GM23338 (cell line): ENCODE data around the gene ASB1. TPM values are rescaled to one million over a fixed set of nuclear protein-coding genes. Genes with fewer than 3 reads are reported as not detected.
"Not testable (repeated sequence)": the region's sequence is repeated elsewhere in the genome, so short reads cannot be mapped to it uniquely, and the experiment has no call there.

Experiments used
- ATAC-seq: fragments of 200-7000 bp; cut with Tn5 transposase; 3 replicates; pipeline ENCODE4 v1.9.1; 2020
- DNase-seq: peaks from one replicate; pipeline ENCODE4 v3.0.0-alpha.2; 2015; ENCODE audit warnings: low spot score
- H2AFZ ChIP-seq: fragments of 200-600 bp; sonication (generic); 2 replicates; pipeline ENCODE4 v1.8.0; 2016; ENCODE audit warnings: antibody characterized with exemption, mild to moderate bottlenecking, moderate library complexity
- H3F3A ChIP-seq: fragments of 200-600 bp; sonication (generic); replicated peaks from 2 replicates; pipeline ENCODE4 v1.8.0; 2017; ENCODE audit warnings: antibody characterized with exemption, mixed run types, low read depth
- H3K27ac ChIP-seq: fragments of 200-600 bp; sonication (generic); 2 replicates; pipeline ENCODE4 v1.6.1; 2016; ENCODE audit warnings: low read depth
- H3K27me3 ChIP-seq: fragments of 200-600 bp; sonication (generic); 2 replicates; pipeline ENCODE4 v1.8.0; 2016; ENCODE audit warnings: mild to moderate bottlenecking, mixed run types, moderate library complexity; ENCODE audit not compliant: insufficient read depth
- H3K36me3 ChIP-seq: fragments of 200-600 bp; sonication (generic); 2 replicates; pipeline ENCODE4 v1.8.0; 2016; ENCODE audit warnings: mild to moderate bottlenecking; ENCODE audit not compliant: insufficient read depth
- H3K4me1 ChIP-seq: fragments of 200-600 bp; sonication (generic); 2 replicates; pipeline ENCODE4 v1.8.0; 2016; ENCODE audit warnings: mild to moderate bottlenecking, moderate library complexity; ENCODE audit not compliant: insufficient read depth
- H3K4me2 ChIP-seq: fragments of 200-600 bp; sonication (generic); 2 replicates; pipeline ENCODE4 v1.7.1; 2017; ENCODE audit warnings: mixed run types
- H3K4me3 ChIP-seq: fragments of 200-600 bp; sonication (generic); 2 replicates; pipeline ENCODE4 v1.6.1; 2016; ENCODE audit warnings: mixed run types
- H3K79me2 ChIP-seq: fragments of 200-600 bp; sonication (generic); replicated peaks from 2 replicates; pipeline ENCODE4 v1.8.0; 2017; ENCODE audit warnings: mild to moderate bottlenecking; ENCODE audit not compliant: insufficient read depth
- H3K9me2 ChIP-seq: fragments of 200-600 bp; sonication (generic); 2 replicates; pipeline ENCODE4 v1.8.0; 2017; ENCODE audit not compliant: insufficient read depth
- H4K20me1 ChIP-seq: fragments of 200-600 bp; sonication (generic); replicated peaks from 2 replicates; pipeline ENCODE4 v1.8.0; 2017; ENCODE audit warnings: mild to moderate bottlenecking; ENCODE audit not compliant: insufficient read depth
- H3K27ac Mint-ChIP-seq: 2 replicates; pipeline ENCODE4 v1.8.0; 2020; ENCODE audit warnings: inconsistent platforms, mild to moderate bottlenecking, moderate library complexity, mixed read lengths
- H3K27me3 Mint-ChIP-seq: 3 replicates; pipeline ENCODE4 v1.8.0; 2022; ENCODE audit warnings: low read depth, mild to moderate bottlenecking, moderate library complexity, mixed read lengths, inconsistent platforms; ENCODE audit not compliant: insufficient read depth, poor library complexity
- H3K36me3 Mint-ChIP-seq: 3 replicates; pipeline ENCODE4 v1.8.0; 2021; ENCODE audit warnings: low read depth, mild to moderate bottlenecking, inconsistent platforms, moderate library complexity, mixed read lengths
- H3K4me1 Mint-ChIP-seq: 3 replicates; pipeline ENCODE4 v1.8.0; 2020; ENCODE audit warnings: mild to moderate bottlenecking, inconsistent platforms, mixed read lengths
- H3K4me3 Mint-ChIP-seq: 3 replicates; pipeline ENCODE4 v1.8.0; 2021; ENCODE audit warnings: moderate library complexity, mild to moderate bottlenecking, inconsistent platforms, mixed read lengths
- H3K9me3 Mint-ChIP-seq: 3 replicates; pipeline ENCODE4 v1.8.0; 2020; ENCODE audit warnings: moderate library complexity, mild to moderate bottlenecking, inconsistent platforms, mixed read lengths
- CREB1 ChIP-seq: fragments of 250-450 bp; sonication (Bioruptor Pico); IDR thresholded peaks from 2 replicates; pipeline ENCODE4 v1.5.0; 2020; ENCODE audit warnings: low read depth, mild to moderate bottlenecking, moderate library complexity
- EZH2phosphoT487 ChIP-seq: fragments of 200-600 bp; sonication (generic); IDR thresholded peaks from one replicate; pipeline ENCODE4 v1.8.1; 2018; ENCODE audit warnings: antibody characterized with exemption; ENCODE audit not compliant: unreplicated experiment
- POLR2AphosphoS5 ChIP-seq: IDR thresholded peaks from 2 replicates; pipeline ENCODE4 v1.6.1; 2016; ENCODE audit warnings: antibody characterized with exemption, low read depth
- STAT1 ChIP-seq: IDR thresholded peaks from one replicate; pipeline ENCODE4 v1.6.1; 2016; ENCODE audit warnings: antibody characterized with exemption; ENCODE audit not compliant: unreplicated experiment
- ZNF114 ChIP-seq: fragments of 250-450 bp; sonication (Bioruptor Pico); IDR thresholded peaks from 2 replicates; pipeline ENCODE4 v1.5.0; 2020; ENCODE audit warnings: mild to moderate bottlenecking, moderate library complexity
- polyA plus RNA-seq: library from polyadenylated mRNA; unstranded; fragments of >200 nt; fragmentation: Nextera tagmentation; extraction: Ambion mirVana; gene quantifications from 2 replicates; pipeline ENCODE4 v1.2.1, GENCODE V29; 2016
- total RNA-seq: library from RNA; depleted of rRNA; stranded (reverse); fragments of >200 nt; shearing (Covaris generic); gene quantifications from 2 replicates; pipeline ENCODE4 v1.2.3, GENCODE V29; 2014
- TF ChIP-seq, protein P1 (sequence below): IDR thresholded peaks from 2 replicates; pipeline ENCODE4 v1.6.1; 2016; ENCODE audit warnings: antibody characterized with exemption
- TF ChIP-seq, protein P2 (sequence below): IDR thresholded peaks from one replicate; pipeline ENCODE4 v1.6.1; 2018; ENCODE audit warnings: antibody characterized with exemption; ENCODE audit not compliant: unreplicated experiment

ASB1 gene
- total and polyA plus RNA-seq, 2 experiments from 2014 or later: 21.5 to 23.9 TPM

DNA sequence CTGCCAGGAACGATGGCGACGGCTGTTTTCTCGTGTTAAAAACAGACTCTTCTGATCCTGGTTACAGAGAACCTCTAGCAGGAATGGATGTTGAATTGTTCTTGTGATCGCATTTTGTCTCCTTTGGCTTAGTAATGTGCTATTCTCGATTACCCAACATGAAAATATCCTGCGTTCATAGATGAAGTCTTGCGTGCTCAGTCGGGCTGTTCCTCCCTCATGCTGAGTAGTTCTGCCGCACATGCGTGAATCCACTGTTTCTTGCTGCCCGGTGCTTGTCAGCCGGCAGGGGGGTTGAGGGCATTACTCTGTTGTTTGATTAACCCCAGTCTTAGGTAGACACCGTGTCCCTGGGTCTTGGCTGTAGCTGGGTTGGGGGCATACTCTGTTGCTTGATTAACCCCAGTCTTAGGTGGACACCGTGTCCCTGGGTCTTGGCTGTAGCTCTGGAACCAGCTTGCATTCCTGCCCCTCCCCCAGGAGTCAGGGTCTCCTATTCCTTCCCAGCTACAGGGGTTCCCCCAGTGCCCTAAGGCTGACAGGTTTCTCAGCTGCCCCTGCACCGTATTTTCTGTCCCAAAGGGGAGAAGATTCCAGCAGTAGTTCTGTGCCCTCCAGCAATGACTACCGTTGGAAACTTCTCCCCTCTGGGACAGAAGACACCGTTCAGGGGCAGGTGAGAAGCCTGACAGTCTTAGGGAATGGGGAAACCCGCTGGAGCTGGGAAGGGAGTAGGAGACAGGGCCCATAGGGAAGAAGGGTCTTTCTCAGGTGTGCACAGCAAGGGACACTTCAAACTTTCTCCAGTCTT lies 22.1 kb upstream of the ASB1 start (continued):
- TF ChIP-seq STAT1 (no peak), CREB1 (CRISPR knock-in tag) (no peak), POLR2AphosphoS5 (no peak), EZH2phosphoT487 (no peak), ZNF114 (CRISPR knock-in tag) (no peak)
- TF ChIP-seq, protein P1, sequence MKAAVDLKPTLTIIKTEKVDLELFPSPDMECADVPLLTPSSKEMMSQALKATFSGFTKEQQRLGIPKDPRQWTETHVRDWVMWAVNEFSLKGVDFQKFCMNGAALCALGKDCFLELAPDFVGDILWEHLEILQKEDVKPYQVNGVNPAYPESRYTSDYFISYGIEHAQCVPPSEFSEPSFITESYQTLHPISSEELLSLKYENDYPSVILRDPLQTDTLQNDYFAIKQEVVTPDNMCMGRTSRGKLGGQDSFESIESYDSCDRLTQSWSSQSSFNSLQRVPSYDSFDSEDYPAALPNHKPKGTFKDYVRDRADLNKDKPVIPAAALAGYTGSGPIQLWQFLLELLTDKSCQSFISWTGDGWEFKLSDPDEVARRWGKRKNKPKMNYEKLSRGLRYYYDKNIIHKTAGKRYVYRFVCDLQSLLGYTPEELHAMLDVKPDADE: no peak
- TF ChIP-seq, protein P2, sequence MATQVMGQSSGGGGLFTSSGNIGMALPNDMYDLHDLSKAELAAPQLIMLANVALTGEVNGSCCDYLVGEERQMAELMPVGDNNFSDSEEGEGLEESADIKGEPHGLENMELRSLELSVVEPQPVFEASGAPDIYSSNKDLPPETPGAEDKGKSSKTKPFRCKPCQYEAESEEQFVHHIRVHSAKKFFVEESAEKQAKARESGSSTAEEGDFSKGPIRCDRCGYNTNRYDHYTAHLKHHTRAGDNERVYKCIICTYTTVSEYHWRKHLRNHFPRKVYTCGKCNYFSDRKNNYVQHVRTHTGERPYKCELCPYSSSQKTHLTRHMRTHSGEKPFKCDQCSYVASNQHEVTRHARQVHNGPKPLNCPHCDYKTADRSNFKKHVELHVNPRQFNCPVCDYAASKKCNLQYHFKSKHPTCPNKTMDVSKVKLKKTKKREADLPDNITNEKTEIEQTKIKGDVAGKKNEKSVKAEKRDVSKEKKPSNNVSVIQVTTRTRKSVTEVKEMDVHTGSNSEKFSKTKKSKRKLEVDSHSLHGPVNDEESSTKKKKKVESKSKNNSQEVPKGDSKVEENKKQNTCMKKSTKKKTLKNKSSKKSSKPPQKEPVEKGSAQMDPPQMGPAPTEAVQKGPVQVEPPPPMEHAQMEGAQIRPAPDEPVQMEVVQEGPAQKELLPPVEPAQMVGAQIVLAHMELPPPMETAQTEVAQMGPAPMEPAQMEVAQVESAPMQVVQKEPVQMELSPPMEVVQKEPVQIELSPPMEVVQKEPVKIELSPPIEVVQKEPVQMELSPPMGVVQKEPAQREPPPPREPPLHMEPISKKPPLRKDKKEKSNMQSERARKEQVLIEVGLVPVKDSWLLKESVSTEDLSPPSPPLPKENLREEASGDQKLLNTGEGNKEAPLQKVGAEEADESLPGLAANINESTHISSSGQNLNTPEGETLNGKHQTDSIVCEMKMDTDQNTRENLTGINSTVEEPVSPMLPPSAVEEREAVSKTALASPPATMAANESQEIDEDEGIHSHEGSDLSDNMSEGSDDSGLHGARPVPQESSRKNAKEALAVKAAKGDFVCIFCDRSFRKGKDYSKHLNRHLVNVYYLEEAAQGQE: no peak

DNA sequence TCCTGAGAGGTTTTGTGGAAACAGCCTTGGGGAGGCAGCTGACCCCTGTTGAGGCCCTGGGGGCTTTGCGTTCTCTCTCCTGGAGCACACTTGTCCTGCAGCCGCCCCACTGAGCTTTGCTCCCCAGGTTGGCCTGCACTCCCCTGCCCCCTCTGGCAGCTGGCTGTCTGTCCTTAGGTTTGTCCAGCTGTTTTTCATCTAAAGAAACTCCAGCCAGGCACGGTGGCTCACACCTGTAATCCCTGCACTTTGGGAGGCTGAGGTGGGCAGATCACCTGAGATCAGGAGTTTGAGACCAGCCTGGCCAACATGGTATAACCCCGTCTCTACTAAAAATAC lies 21.5 kb upstream of the ASB1 start:
- H3F3A ChIP-seq, DNase-seq, H3K4me3 ChIP-seq, H3K36me3 ChIP-seq, H3K79me2 ChIP-seq, H3K27me3 Mint-ChIP-seq, H3K9me3 Mint-ChIP-seq, H4K20me1 ChIP-seq, H3K27me3 ChIP-seq, H3K4me1 ChIP-seq, H3K4me2 ChIP-seq, H3K27ac Mint-ChIP-seq, H2AFZ ChIP-seq, H3K36me3 Mint-ChIP-seq, H3K4me3 Mint-ChIP-seq, H3K9me2 ChIP-seq, H3K27ac ChIP-seq: not testable (repeated sequence)
- peak; percentile 10; the same call in 2 of the 3 replicates for ATAC-seq
- H3K4me1 Mint-ChIP-seq: peaks cover 15% of the 10 kb centered on the region; the same call in 2 of the 3 replicates

DNA sequence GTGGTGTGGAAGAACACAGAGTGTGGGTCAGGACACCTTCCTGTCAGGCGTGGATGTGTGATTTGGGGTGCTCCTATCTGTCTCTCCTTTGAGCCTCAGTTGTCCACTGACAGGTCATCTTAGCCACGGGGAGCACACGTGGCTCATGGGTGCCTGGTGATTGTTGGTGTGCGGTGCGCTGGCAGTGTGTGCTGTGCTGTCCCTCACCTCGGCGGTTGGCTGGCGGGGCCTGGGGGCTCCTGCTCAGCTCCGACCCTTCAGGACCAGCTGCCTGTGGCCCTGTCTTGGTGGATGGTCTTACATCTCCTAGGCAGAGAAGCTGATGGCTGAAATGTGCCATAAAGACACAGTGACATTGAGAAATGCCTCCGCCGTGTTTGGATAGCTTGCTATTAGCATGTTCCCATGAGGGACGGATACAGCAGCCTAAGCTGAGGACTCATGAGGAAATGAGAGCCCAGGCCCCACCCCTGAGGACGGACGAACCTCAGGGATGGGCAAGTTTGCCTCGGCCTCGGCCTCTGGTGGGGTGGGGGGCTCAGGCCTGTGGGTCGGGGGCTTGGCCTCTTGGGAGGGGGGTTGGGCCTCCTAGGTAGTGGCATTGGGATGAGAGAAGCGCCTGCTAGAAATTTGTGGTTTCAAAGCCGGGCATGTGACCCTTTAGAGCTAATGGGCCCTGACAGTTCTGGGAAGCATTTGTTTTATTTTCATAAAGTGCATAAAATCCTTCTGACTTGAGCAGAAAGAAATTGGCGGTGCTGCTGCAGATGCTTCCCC lies 20.3 kb upstream of the ASB1 start:
- ATAC-seq (no peak), DNase-seq (no peak)
- no peaks in the 10 kb centered on the region for H4K20me1 ChIP-seq
- H3K4me3 Mint-ChIP-seq: no peak overlapping the region
- no peak overlapping the region for H3K27ac ChIP-seq
- no peak overlapping the region for H2AFZ ChIP-seq
- no peaks in the 10 kb centered on the region for H3K4me1 ChIP-seq
- H3K79me2 ChIP-seq: no peaks in the 10 kb centered on the region
- no peaks in the 10 kb centered on the region for H3K36me3 Mint-ChIP-seq
- no peaks in the 10 kb centered on the region for H3F3A ChIP-seq
- H3K27ac Mint-ChIP-seq: no peak overlapping the region
- H3K27me3 Mint-ChIP-seq: peaks cover 4% of the 10 kb centered on the region
- H3K4me2 ChIP-seq: no peak overlapping the region
- no peaks in the 10 kb centered on the region for H3K9me2 ChIP-seq
- no peaks in the 10 kb centered on the region for H3K36me3 ChIP-seq
- H3K9me3 Mint-ChIP-seq: no peaks in the 10 kb centered on the region
- H3K27me3 ChIP-seq: no peaks in the 10 kb centered on the region
- no peak overlapping the region for H3K4me3 ChIP-seq
- peaks cover 15% of the 10 kb centered on the region; the same call in 2 of the 3 replicates for H3K4me1 Mint-ChIP-seq
- TF ChIP-seq, protein P1: no peak
